Neural cell (in vitro differentiated cells): ENCODE data around the gene ASMT. TPM values are rescaled to one million over a fixed set of nuclear protein-coding genes. Genes with fewer than 3 reads are reported as not detected.

Source experiments
- H2AFZ ChIP-seq: fragments of 200-600, 300-800 bp; sonication (generic), shearing (Covaris generic); 2 replicates; pipeline ENCODE4 v1.6.0; 2014; ENCODE audit warnings: low read depth, mild to moderate bottlenecking, antibody characterized with exemption, low read length, moderate library complexity
- H3F3A ChIP-seq: fragments of 200-600 bp; shearing (Covaris generic); 2 replicates; pipeline ENCODE4 v1.6.1; 2016; ENCODE audit warnings: mild to moderate bottlenecking, moderate library complexity, mixed read lengths, antibody characterized with exemption, low read length; ENCODE audit not compliant: insufficient read depth, poor library complexity, severe bottlenecking
- H3K27ac ChIP-seq: fragments of 200-600, 300-800 bp; sonication (generic), shearing (Covaris generic); 2 replicates; pipeline ENCODE4 v1.5.1; 2014; ENCODE audit warnings: mild to moderate bottlenecking, low read length, moderate library complexity
- H3K27me3 ChIP-seq: fragments of 300-800, 200-600 bp; sonication (generic), shearing (Covaris generic); 2 replicates; pipeline ENCODE4 v1.6.0; 2014; ENCODE audit warnings: mild to moderate bottlenecking, low read depth, low read length, moderate library complexity; ENCODE audit not compliant: insufficient read depth
- H3K36me3 ChIP-seq: fragments of 300-800, 200-600 bp; sonication (generic), shearing (Covaris generic); 2 replicates; pipeline ENCODE4 v1.5.1; 2014; ENCODE audit warnings: mild to moderate bottlenecking, antibody characterized with exemption, low read length, moderate library complexity; ENCODE audit not compliant: insufficient read depth
- H3K4me2 ChIP-seq: fragments of 300-800, 200-600 bp; sonication (generic), shearing (Covaris generic); 2 replicates; pipeline ENCODE4 v1.6.0; 2014; ENCODE audit warnings: mild to moderate bottlenecking, low read length
- H3K4me3 ChIP-seq: fragments of 300-800, 200-600 bp; sonication (generic), shearing (Covaris generic); 2 replicates; pipeline ENCODE4 v1.5.1; 2014; ENCODE audit warnings: mild to moderate bottlenecking, low read length, moderate library complexity
- H3K79me2 ChIP-seq: fragments of 200-600 bp; shearing (Covaris generic); replicated peaks from 2 replicates; pipeline ENCODE4 v1.6.0; 2014; ENCODE audit warnings: mild to moderate bottlenecking, low read length, moderate library complexity; ENCODE audit not compliant: insufficient read depth
- H3K9ac ChIP-seq: fragments of 300-800, 200-600 bp; sonication (generic), shearing (Covaris generic); 2 replicates; pipeline ENCODE4 v1.6.1; 2016; ENCODE audit warnings: mild to moderate bottlenecking, low read length, mixed read lengths
- H3K9me2 ChIP-seq: fragments of 200-600 bp; shearing (Covaris generic); 2 replicates; pipeline ENCODE4 v1.6.1; 2016; ENCODE audit warnings: mild to moderate bottlenecking, low read length, mixed read lengths; ENCODE audit not compliant: insufficient read depth
- H3K9me3 ChIP-seq: fragments of 200-600, 300-800 bp; sonication (generic), shearing (Covaris generic); 2 replicates; pipeline ENCODE4 v1.6.1; 2016; ENCODE audit warnings: mild to moderate bottlenecking, mixed run types, low read length, moderate library complexity, mixed read lengths
- H4K20me1 ChIP-seq: fragments of 200-600 bp; shearing (Covaris generic); 2 replicates; pipeline ENCODE4 v1.6.1; 2016; ENCODE audit warnings: mild to moderate bottlenecking, mixed run types; ENCODE audit not compliant: insufficient read depth
- EP300 ChIP-seq: fragments of 450-650 bp; conservative IDR thresholded peaks from 2 replicates; pipeline ENCODE4 v1.6.1; 2014; ENCODE audit warnings: antibody characterized with exemption, mild to moderate bottlenecking, moderate library complexity; ENCODE audit not compliant: poor library complexity, severe bottlenecking
- EZH2 ChIP-seq: fragments of 200-600, 300-800 bp; shearing (Covaris generic), sonication (generic); IDR thresholded peaks from 2 replicates; pipeline ENCODE4 v1.6.1; 2014; ENCODE audit warnings: antibody characterized with exemption, low read length, borderline replicate concordance, mild to moderate bottlenecking; ENCODE audit not compliant: insufficient read depth, poor library complexity, severe bottlenecking
- MXI1 ChIP-seq: fragments of 450-650 bp; conservative IDR thresholded peaks from 2 replicates; pipeline ENCODE4 v1.6.1; 2014; ENCODE audit warnings: antibody characterized with exemption, mild to moderate bottlenecking; ENCODE audit not compliant: poor library complexity, severe bottlenecking
- POLR2AphosphoS5 ChIP-seq: IDR thresholded peaks from 2 replicates; pipeline ENCODE4 v1.6.1; 2012
- RAD21 ChIP-seq: fragments of 450-650 bp; conservative IDR thresholded peaks from 2 replicates; pipeline ENCODE4 v1.6.1; 2014; ENCODE audit warnings: antibody characterized with exemption, mild to moderate bottlenecking, moderate library complexity
- SMC3 ChIP-seq: fragments of 450-650 bp; conservative IDR thresholded peaks from 2 replicates; pipeline ENCODE4 v1.6.1; 2014; ENCODE audit warnings: antibody characterized with exemption, mild to moderate bottlenecking, moderate library complexity; ENCODE audit not compliant: poor library complexity
- TAF1 ChIP-seq: IDR thresholded peaks from 2 replicates; pipeline ENCODE4 v1.6.1; 2012; ENCODE audit warnings: low read depth
- polyA plus RNA-seq: library from polyadenylated mRNA; depleted of rRNA; stranded (reverse); fragments of >200 nt; gene quantifications from 2 replicates; pipeline ENCODE4 v1.2.3, GENCODE V29; 2014
- TF ChIP-seq, protein P1 (sequence below): fragments of 450-650 bp; IDR thresholded peaks from 2 replicates; pipeline ENCODE4 v1.5.1; 2014; ENCODE audit warnings: antibody characterized with exemption, mild to moderate bottlenecking, moderate library complexity; ENCODE audit not compliant: poor library complexity, severe bottlenecking
- TF ChIP-seq, protein P2 (sequence below): IDR thresholded peaks from 2 replicates; pipeline ENCODE4 v1.6.1; 2012; ENCODE audit warnings: borderline replicate concordance

The ASMT gene
- polyA plus RNA-seq, 1 donor from 2014 or later, result 1.8 TPM

DNA sequence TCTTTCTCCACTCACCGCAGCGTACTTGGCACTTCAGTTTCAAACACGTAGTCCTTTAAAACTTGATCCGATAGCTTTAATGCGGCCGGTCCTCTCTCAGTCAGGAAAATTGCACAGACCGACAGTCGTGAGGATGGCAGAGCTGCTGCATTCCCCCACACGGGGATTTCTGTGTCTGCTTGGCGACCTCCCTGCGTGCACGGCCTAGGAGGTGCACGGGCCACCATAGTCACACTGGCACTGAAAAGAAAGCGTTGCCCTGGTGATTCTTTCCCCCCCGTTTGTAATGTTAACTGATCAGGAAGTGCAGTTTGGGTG is 13.1 kb upstream of the ASMT start:
- no peak overlapping the region for H3K9ac ChIP-seq
- no peak overlapping the region for H3K27ac ChIP-seq
- no peaks in the 10 kb centered on the region for H3K27me3 ChIP-seq
- H3K9me2 ChIP-seq, result no peaks in the 10 kb centered on the region
- H3K79me2 ChIP-seq, result no peaks in the 10 kb centered on the region
- TF ChIP-seq TAF1 (no peak), EZH2 (no peak), EP300 (no peak), RAD21 (no peak), POLR2AphosphoS5 (no peak), MXI1 (no peak), SMC3 (no peak)
- TF ChIP-seq, protein P1, sequence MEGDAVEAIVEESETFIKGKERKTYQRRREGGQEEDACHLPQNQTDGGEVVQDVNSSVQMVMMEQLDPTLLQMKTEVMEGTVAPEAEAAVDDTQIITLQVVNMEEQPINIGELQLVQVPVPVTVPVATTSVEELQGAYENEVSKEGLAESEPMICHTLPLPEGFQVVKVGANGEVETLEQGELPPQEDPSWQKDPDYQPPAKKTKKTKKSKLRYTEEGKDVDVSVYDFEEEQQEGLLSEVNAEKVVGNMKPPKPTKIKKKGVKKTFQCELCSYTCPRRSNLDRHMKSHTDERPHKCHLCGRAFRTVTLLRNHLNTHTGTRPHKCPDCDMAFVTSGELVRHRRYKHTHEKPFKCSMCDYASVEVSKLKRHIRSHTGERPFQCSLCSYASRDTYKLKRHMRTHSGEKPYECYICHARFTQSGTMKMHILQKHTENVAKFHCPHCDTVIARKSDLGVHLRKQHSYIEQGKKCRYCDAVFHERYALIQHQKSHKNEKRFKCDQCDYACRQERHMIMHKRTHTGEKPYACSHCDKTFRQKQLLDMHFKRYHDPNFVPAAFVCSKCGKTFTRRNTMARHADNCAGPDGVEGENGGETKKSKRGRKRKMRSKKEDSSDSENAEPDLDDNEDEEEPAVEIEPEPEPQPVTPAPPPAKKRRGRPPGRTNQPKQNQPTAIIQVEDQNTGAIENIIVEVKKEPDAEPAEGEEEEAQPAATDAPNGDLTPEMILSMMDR, result no peak
- TF ChIP-seq, protein P2, sequence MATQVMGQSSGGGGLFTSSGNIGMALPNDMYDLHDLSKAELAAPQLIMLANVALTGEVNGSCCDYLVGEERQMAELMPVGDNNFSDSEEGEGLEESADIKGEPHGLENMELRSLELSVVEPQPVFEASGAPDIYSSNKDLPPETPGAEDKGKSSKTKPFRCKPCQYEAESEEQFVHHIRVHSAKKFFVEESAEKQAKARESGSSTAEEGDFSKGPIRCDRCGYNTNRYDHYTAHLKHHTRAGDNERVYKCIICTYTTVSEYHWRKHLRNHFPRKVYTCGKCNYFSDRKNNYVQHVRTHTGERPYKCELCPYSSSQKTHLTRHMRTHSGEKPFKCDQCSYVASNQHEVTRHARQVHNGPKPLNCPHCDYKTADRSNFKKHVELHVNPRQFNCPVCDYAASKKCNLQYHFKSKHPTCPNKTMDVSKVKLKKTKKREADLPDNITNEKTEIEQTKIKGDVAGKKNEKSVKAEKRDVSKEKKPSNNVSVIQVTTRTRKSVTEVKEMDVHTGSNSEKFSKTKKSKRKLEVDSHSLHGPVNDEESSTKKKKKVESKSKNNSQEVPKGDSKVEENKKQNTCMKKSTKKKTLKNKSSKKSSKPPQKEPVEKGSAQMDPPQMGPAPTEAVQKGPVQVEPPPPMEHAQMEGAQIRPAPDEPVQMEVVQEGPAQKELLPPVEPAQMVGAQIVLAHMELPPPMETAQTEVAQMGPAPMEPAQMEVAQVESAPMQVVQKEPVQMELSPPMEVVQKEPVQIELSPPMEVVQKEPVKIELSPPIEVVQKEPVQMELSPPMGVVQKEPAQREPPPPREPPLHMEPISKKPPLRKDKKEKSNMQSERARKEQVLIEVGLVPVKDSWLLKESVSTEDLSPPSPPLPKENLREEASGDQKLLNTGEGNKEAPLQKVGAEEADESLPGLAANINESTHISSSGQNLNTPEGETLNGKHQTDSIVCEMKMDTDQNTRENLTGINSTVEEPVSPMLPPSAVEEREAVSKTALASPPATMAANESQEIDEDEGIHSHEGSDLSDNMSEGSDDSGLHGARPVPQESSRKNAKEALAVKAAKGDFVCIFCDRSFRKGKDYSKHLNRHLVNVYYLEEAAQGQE, result no peak
- no peaks in the 10 kb centered on the region for H4K20me1 ChIP-seq
- H2AFZ ChIP-seq, result no peak overlapping the region
- H3K4me2 ChIP-seq, result no peak overlapping the region
- no peaks in the 10 kb centered on the region for H3F3A ChIP-seq
- peaks cover 5% of the 10 kb centered on the region for H3K36me3 ChIP-seq
- H3K4me3 ChIP-seq, result no peak overlapping the region
- no peaks in the 10 kb centered on the region for H3K9me3 ChIP-seq

DNA sequence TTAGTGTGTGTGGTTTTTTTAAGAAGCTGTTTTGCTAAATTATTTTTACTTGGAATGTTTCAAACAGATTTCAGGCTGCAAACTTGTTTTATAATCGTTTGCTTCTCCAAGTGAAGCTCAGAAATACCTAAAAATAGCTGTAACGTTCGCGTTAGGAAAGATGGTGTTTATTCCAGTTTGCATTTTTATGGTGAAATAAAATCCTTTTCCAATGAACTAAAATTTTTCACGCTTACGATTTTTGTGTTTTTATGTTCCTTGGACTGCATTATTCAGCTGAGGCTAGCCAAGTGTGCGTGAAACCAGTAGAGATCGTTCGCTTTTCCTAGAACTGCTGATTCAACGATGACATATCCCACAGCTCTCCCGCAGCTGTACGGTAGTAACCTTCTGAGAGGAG is 12.6 kb upstream of the ASMT start:
- H3K36me3 ChIP-seq, result peaks cover 5% of the 10 kb centered on the region
- H3K9me3 ChIP-seq, result no peaks in the 10 kb centered on the region
- no peak overlapping the region for H2AFZ ChIP-seq
- H3K27ac ChIP-seq, result no peak overlapping the region
- TF ChIP-seq EZH2, result no peak
- TF ChIP-seq, protein P1, result no peak
- no peak for TF ChIP-seq RAD21
- TF ChIP-seq, protein P2, result no peak
- TF ChIP-seq TAF1, result no peak
- TF ChIP-seq POLR2AphosphoS5, result no peak
- no peak for TF ChIP-seq MXI1
- no peak for TF ChIP-seq SMC3
- no peak overlapping the region for H3K4me2 ChIP-seq
- H3K79me2 ChIP-seq, result no peaks in the 10 kb centered on the region
- H3K4me3 ChIP-seq, result no peak overlapping the region
- H3K9ac ChIP-seq, result no peak overlapping the region
- H3F3A ChIP-seq, result no peaks in the 10 kb centered on the region
- H3K27me3 ChIP-seq, result no peaks in the 10 kb centered on the region
- H4K20me1 ChIP-seq, result no peaks in the 10 kb centered on the region
- no peaks in the 10 kb centered on the region for H3K9me2 ChIP-seq
